GM12878 (cell line): ENCODE measurements around the gene SGMS1. TPM values are rescaled to one million over a fixed set of nuclear protein-coding genes. Genes with fewer than 3 reads are reported as not detected.
A peak's percentile ranks its signal among the peaks of the same experiment; 100 is the strongest.

Source experiments
- ATAC-seq: fragments of 200-7000 bp; cut with Tn5 transposase; 3 replicates; pipeline ENCODE4 v1.9.1; 2020; ENCODE audit warnings: mild to moderate bottlenecking, moderate library complexity
- BruUV-seq: library from RNA; stranded (reverse); fragments of 400-500 nt; replicated peaks from 2 replicates; lab custom pipeline; 2021; lab: Mats Ljungman, UMichigan
- CTCF ChIA-PET: fragments of 300-600 bp; sonication (Branson Sonifier 250); formaldehyde crosslinking; extraction: SDS; loops from one replicate; lab custom pipeline; 2021; ENCODE audit warnings: inconsistent platforms; lab: Yijun Ruan, JAX
- POLR2A ChIA-PET: fragments of 350-600 bp; formaldehyde crosslinking; extraction: SDS; loops from one replicate; lab custom pipeline; 2021; ENCODE audit warnings: inconsistent platforms; lab: Charles Lee
- RAD21 ChIA-PET: fragments of 300-600 bp; sonication (Branson Sonifier 250); formaldehyde crosslinking; loops from one replicate; lab custom pipeline; 2023; ENCODE audit warnings: antibody characterized with exemption; ENCODE audit not compliant: unreplicated experiment; lab: Charles Lee
- SMC1A ChIA-PET: fragments of 300-600 bp; sonication (Branson Sonifier 250); formaldehyde crosslinking; loops from one replicate; lab custom pipeline; 2023; ENCODE audit not compliant: unreplicated experiment, uncharacterized antibody; lab: Charles Lee
- DNase-seq: peaks from one replicate; pipeline ENCODE4 v3.0.0-alpha.2; 2011; ENCODE audit warnings: low read depth, low spot score
- FAIRE-seq: peaks from 3 replicates; lab custom pipeline; 2011; peaks lifted over from hg19 to GRCh38; lab: Jason Lieb, UNC
- H2AFZ ChIP-seq: 2 replicates; pipeline ENCODE4 v1.6.0; 2011; ENCODE audit warnings: low read depth, low read length, control low read depth; ENCODE audit not compliant: control insufficient read depth
- H3K27ac ChIP-seq: 2 replicates; pipeline ENCODE4 v1.5.1; 2011; ENCODE audit warnings: control low read depth; ENCODE audit not compliant: control insufficient read depth, insufficient read depth
- H3K27me3 ChIP-seq, 2 experiments: replicated peaks in 1 of 2; 2 replicates each; pipeline versions ENCODE4 v1.6.0 to v1.6.1; 2011; ENCODE audit warnings: low read length in 1 of 2; ENCODE audit not compliant: control insufficient read depth in 2 of 2, insufficient read depth in 2 of 2
- H3K36me3 ChIP-seq, 2 experiments: 2 replicates each; pipeline ENCODE4 v1.5.1; 2011; ENCODE audit warnings: low read length in 1 of 2; ENCODE audit not compliant: control insufficient read depth in 2 of 2, insufficient read depth in 2 of 2
- H3K4me1 ChIP-seq: 2 replicates; pipeline ENCODE4 v1.6.1; 2011; ENCODE audit warnings: mild to moderate bottlenecking, low read length, moderate library complexity, mixed read lengths; ENCODE audit not compliant: control insufficient read depth, insufficient read depth
- H3K4me2 ChIP-seq: 2 replicates; pipeline ENCODE4 v1.6.0; 2011; ENCODE audit warnings: control low read depth; ENCODE audit not compliant: control insufficient read depth, insufficient read depth
- H3K4me3 ChIP-seq: fragments of 200-600 bp; sonication (generic); 2 replicates; pipeline ENCODE4 v1.5.1; 2016
- H3K79me2 ChIP-seq: 2 replicates; pipeline ENCODE4 v1.6.0; 2011; ENCODE audit warnings: low read length; ENCODE audit not compliant: control insufficient read depth, insufficient read depth
- H3K9ac ChIP-seq: 2 replicates; pipeline ENCODE4 v1.8.0; 2011; ENCODE audit warnings: low read length, control low read depth, mixed read lengths; ENCODE audit not compliant: control insufficient read depth, insufficient read depth
- H3K9me3 ChIP-seq: replicated peaks from 3 replicates; pipeline ENCODE4 v1.5.1; 2011; ENCODE audit warnings: mild to moderate bottlenecking, low read length; ENCODE audit not compliant: control insufficient read depth, insufficient read depth
- H4K20me1 ChIP-seq: 2 replicates; pipeline ENCODE4 v1.6.0; 2011; ENCODE audit not compliant: control insufficient read depth, insufficient read depth
- EP300 ChIP-seq, 2 experiments: fragments of 150-350 bp in 1 of 2; IDR thresholded peaks; 2 replicates each; pipeline ENCODE4 v1.6.1; 2011 to 2012; ENCODE audit warnings: low read depth in 2 of 2, low read length in 2 of 2, borderline replicate concordance in 1 of 2, improper control_type of control experiment in 1 of 2, inconsistent platforms in 1 of 2; ENCODE audit not compliant: control insufficient read depth in 1 of 2
- FOXK2 ChIP-seq: fragments of 450-650 bp; IDR thresholded peaks from 2 replicates; pipeline ENCODE4 v1.6.1; 2017; ENCODE audit warnings: mild to moderate bottlenecking, moderate library complexity
- GABPA ChIP-seq: IDR thresholded peaks from 2 replicates; pipeline ENCODE4 v1.6.1; 2014; ENCODE audit warnings: antibody characterized with exemption, low read depth, mild to moderate bottlenecking, inconsistent platforms
- GATAD2B ChIP-seq: fragments of 450-650 bp; conservative IDR thresholded peaks from 2 replicates; pipeline ENCODE4 v1.6.1; 2017; ENCODE audit warnings: low read depth, mild to moderate bottlenecking, moderate library complexity
- HDGF ChIP-seq: fragments of 450-650 bp; IDR thresholded peaks from 2 replicates; pipeline ENCODE4 v1.6.1; 2016; ENCODE audit warnings: antibody characterized with exemption
- IKZF2 ChIP-seq, 2 experiments: fragments of 450-650 bp; IDR thresholded peaks; 2 replicates each; pipeline ENCODE4 v1.6.1; 2017; ENCODE audit warnings: mild to moderate bottlenecking in 2 of 2, moderate library complexity in 2 of 2
- MLLT1 ChIP-seq: fragments of 450-650 bp; IDR thresholded peaks from 2 replicates; pipeline ENCODE4 v1.6.1; 2016; ENCODE audit warnings: mild to moderate bottlenecking
- MTA3 ChIP-seq: IDR thresholded peaks from 2 replicates; pipeline ENCODE4 v1.6.1; 2012; ENCODE audit warnings: low read length, inconsistent platforms, borderline replicate concordance
- MXI1 ChIP-seq: fragments of 150-350 bp; IDR thresholded peaks from 2 replicates; pipeline ENCODE4 v1.6.1; 2011; ENCODE audit warnings: low read depth, mild to moderate bottlenecking, inconsistent platforms, low read length, improper control_type of control experiment
- POLR2AphosphoS2 ChIP-seq: IDR thresholded peaks from 2 replicates; pipeline ENCODE4 v1.6.1; 2011; ENCODE audit warnings: low read depth, mild to moderate bottlenecking, low read length, improper control_type of control experiment, moderate library complexity
- POU2F2 ChIP-seq: IDR thresholded peaks from 3 replicates; pipeline ENCODE4 v1.6.1; 2011; ENCODE audit warnings: low read depth, mild to moderate bottlenecking, low read length, borderline replicate concordance
- RELB ChIP-seq: fragments of 450-650 bp; IDR thresholded peaks from 2 replicates; pipeline ENCODE4 v1.6.1; 2017; ENCODE audit warnings: low read depth, mild to moderate bottlenecking, moderate library complexity
- RFX5 ChIP-seq: IDR thresholded peaks from 2 replicates; pipeline ENCODE4 v1.6.1; 2011; ENCODE audit warnings: low read depth, low read length, improper control_type of control experiment
- SUPT20H ChIP-seq: IDR thresholded peaks from 2 replicates; pipeline ENCODE4 v1.6.1; 2011; ENCODE audit warnings: low read depth, mild to moderate bottlenecking, low read length, moderate library complexity, borderline replicate concordance; ENCODE audit not compliant: control insufficient read depth
- TARDBP ChIP-seq: IDR thresholded peaks from 2 replicates; pipeline ENCODE4 v1.6.1; 2016; ENCODE audit warnings: borderline replicate concordance
- ZNF207 ChIP-seq: fragments of 450-650 bp; IDR thresholded peaks from 2 replicates; pipeline ENCODE4 v1.6.1; 2014; ENCODE audit warnings: antibody characterized with exemption, mild to moderate bottlenecking, borderline replicate concordance
- WGBS: methylation state at CpG from one replicate; pipeline ENCODE4 v1.1.6; 2016; ENCODE audit warnings: low lambda C conversion rate; ENCODE audit not compliant: insufficient replicate concordance, insufficient coverage; ENCODE audit errors: missing lambda C conversion rate; 5-methylcytosine and 5-hydroxymethylcytosine counted together
- in situ Hi-C: fragments of 300-500 bp; cut with MboI; formaldehyde crosslinking; loops from 9 replicates; pipeline ENCODE4 v1.14.3; 2018; ENCODE audit warnings: mixed read lengths
- intact Hi-C: fragments of 100-400 bp; cut with micrococcal nuclease; formaldehyde crosslinking; loops from one replicate; pipeline ENCODE4 v1.14.2; 2022; ENCODE audit not compliant: unreplicated experiment
- polyA plus RNA-seq, 11 experiments: library from polyadenylated mRNA; depleted of rRNA in 4 of 11; unstranded in 6 of 11; stranded (reverse) in 5 of 11; fragments of >200 nt; fragmentation: Nextera tagmentation in 4 of 11; fragmentation: Illumina TruSeq in 1 of 11; extraction: Ambion mirVana in 4 of 11; extraction: Trizol in 1 of 11; gene quantifications; 1 replicate in 1 of 11; 2 replicates in 10 of 11; pipeline versions ENCODE4 v1.2.1 to v1.2.3, GENCODE V29; 2011 to 2016; ENCODE audit warnings: inconsistent platforms in 2 of 11, missing spikeins in 2 of 11, low read depth in 1 of 11
- total RNA-seq, 4 experiments: library from RNA; depleted of rRNA in 3 of 4; stranded (reverse); fragments of >200 nt in 3 of 4; fragmentation: Illumina TruSeq in 1 of 4; extraction: Trizol in 1 of 4; gene quantifications; 2 replicates each; pipeline versions ENCODE4 v1.2.1 to v1.2.3, GENCODE V29; 2013 to 2021

The SGMS1 gene
- total and polyA plus RNA-seq, 10 of the 15 experiments (the other 5 are each of a cell fraction or from before 2014, with no cell fraction given), result 1.4 to 14.5 (median 4.9) TPM

DNA sequence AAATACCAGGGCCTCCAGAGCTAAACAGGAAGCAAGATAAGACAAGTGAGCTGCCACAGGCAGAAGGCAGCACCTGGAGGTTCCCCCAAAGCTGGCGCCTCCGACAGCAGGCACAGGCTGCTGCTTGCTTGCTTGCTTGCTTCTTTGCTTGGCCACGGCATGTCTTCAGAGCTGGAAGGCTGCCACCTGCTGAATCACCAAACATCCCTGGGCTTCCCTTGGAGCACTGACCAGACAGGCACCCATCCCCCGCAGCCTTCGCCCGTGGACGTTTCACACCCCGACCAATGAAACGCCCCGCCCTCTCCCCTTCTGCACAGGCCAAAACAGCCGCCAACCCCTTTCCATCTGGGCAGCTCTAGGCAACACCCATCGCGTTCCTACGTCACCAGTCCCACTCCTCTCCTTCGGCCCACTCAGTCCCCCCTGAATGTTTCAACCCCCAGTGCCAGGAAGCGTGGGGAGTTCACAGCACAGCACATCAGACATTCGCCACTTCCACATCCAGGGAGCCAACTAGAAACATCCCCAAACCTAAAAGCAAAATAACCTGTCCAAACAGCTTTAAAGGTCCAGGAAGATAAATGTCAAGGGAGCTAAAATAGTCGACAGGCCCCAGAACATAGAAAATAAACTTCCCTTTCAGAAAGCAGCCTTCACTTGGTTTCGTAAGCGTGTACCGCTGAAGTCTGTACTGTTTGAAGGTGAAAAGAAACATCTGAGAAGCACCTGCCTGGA lies 1.6 kb downstream of the SGMS1 start (continued):
- TF ChIP-seq EP300 (IDR thresholded peaks at IDR 0.05; ENCODE audit: borderline replicate concordance in 1 of 2, control insufficient read depth in 1 of 2, low read depth in 2 of 2, low read length in 2 of 2), result 0 out of 4 replicates have a peak, but pooled peaks of 1 of the 2 experiments have one; percentile 37
- TF ChIP-seq GATAD2B, result peak; percentile 57
- TF ChIP-seq MTA3, result no peak
- TF ChIP-seq SUPT20H, result no peak
- TF ChIP-seq HDGF, result peak; percentile 89
- TF ChIP-seq MXI1, result peak; percentile 12; the same call in 1 of the 2 replicates

GRCh38 chr10:50620899-50621298 lies 2.9 kb downstream of the SGMS1 start:
- BruUV-seq, result no TSS peak
- 86% methylated on average over 7 of the region's 7 CpGs for WGBS
- intact Hi-C loops, result loop anchor here (5.0 kb wide), 1 partner anchor 259 kb away; no protein-coding TSS in a partner anchor
- ChIA-PET POLR2A (interaction anchor here (1.3 to 2.0 kb wide), 6 partner anchors 43 to 261 kb away, joined by 3 to 10 read pairs (median 4); no protein-coding TSS in a partner anchor), SMC1A (interaction anchor here (0.6 to 6.2 kb wide), 47 partner anchors 8 to 365 kb away, joined by 3 to 45 read pairs (median 5); no protein-coding TSS in a partner anchor), RAD21 (interaction anchor here (0.6 to 3.4 kb wide), 28 partner anchors 8 to 360 kb away, joined by 3 to 22 read pairs (median 4); no protein-coding TSS in a partner anchor), CTCF (interaction anchor here (0.6 to 4.6 kb wide), 25 partner anchors 9 to 396 kb away, joined by 3 to 31 read pairs (median 4); no protein-coding TSS in a partner anchor)
- Histone ChIP-seq H3K4me3 (no peak overlapping the region), H4K20me1 (no peaks in the 10 kb centered on the region), H3K4me1 (peaks cover 5% of the 10 kb centered on the region), H3K79me2 (peaks cover 64% of the 10 kb centered on the region), H3K9me3 (no peaks in the 10 kb centered on the region), H3K36me3 (no peaks in the 10 kb centered on the region), H3K27me3 (no peaks in the 10 kb centered on the region), H2AFZ (no peak overlapping the region), H3K27ac (no peak overlapping the region), H3K9ac (no peak overlapping the region), H3K4me2 (peak overlapping the region; percentile 97; the same call in 1 of the 2 replicates)
- in situ Hi-C loops, result no loop called here
- no peak for DNase-seq
- no peak for ATAC-seq
- no peak for FAIRE-seq
- no peak for TF ChIP-seq TARDBP
- TF ChIP-seq POU2F2, result no peak
- TF ChIP-seq RFX5, result no peak
- no peak for TF ChIP-seq GATAD2B
- no peak for TF ChIP-seq POLR2AphosphoS2
- no peak for TF ChIP-seq EP300 (IDR thresholded peaks at IDR 0.05; ENCODE audit: borderline replicate concordance in 1 of 2, control insufficient read depth in 1 of 2, low read depth in 2 of 2, low read length in 2 of 2)
- TF ChIP-seq MLLT1, result no peak
- no peak for TF ChIP-seq FOXK2
- no peak for TF ChIP-seq GABPA
- no peak for TF ChIP-seq RELB
- no peak for TF ChIP-seq ZNF207
- TF ChIP-seq IKZF2 (IDR thresholded peaks at IDR 0.05), result no peak
